WTC11 (cell line): ENCODE measurements around the gene TMEM72.

Experiments used
- NR2C2 ChIP-seq: sonication (generic); formaldehyde crosslinking; IDR thresholded peaks from 2 replicates; pipeline ENCODE4 v1.8.0; 2022; ENCODE audit warnings: mild to moderate bottlenecking, missing genetic modification reagents
- TF ChIP-seq, protein P1 (sequence below): fragments of 200-600 bp; IDR thresholded peaks from 2 replicates; pipeline ENCODE4 v1.8.0; 2022; ENCODE audit warnings: antibody characterized with exemption

DNA sequence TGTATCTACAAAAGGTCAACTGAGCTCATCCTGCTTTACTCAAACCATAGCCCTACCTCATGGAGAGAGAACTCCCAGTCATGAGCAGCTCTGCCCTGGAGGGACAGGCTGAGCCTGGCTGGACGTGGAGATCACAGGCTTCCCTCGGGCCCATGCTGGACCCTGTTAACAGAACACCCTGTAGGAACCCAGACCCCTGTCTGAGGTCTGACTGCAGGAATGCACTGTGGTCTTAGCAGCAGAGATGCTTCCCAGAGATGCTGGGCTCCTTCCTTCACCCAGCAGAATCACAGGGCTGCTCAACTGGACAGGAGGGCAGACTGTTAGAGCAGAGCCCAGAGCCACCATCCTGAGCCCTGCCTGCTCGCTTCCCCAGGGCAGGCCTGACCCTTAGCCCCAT is 814 bp downstream of the TMEM72 start:
- TF ChIP-seq, protein P1, sequence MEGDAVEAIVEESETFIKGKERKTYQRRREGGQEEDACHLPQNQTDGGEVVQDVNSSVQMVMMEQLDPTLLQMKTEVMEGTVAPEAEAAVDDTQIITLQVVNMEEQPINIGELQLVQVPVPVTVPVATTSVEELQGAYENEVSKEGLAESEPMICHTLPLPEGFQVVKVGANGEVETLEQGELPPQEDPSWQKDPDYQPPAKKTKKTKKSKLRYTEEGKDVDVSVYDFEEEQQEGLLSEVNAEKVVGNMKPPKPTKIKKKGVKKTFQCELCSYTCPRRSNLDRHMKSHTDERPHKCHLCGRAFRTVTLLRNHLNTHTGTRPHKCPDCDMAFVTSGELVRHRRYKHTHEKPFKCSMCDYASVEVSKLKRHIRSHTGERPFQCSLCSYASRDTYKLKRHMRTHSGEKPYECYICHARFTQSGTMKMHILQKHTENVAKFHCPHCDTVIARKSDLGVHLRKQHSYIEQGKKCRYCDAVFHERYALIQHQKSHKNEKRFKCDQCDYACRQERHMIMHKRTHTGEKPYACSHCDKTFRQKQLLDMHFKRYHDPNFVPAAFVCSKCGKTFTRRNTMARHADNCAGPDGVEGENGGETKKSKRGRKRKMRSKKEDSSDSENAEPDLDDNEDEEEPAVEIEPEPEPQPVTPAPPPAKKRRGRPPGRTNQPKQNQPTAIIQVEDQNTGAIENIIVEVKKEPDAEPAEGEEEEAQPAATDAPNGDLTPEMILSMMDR, result no peak
- TF ChIP-seq NR2C2, result no peak
